ENCODE results near the gene TNFRSF8. TPM values are rescaled to one million over a fixed set of nuclear protein-coding genes. Genes with fewer than 3 reads are reported as not detected.

TNFRSF8 gene
- total RNA-seq, 2 experiments from 2014 or later, result 31.1 to 33.2 TPM

DNA sequence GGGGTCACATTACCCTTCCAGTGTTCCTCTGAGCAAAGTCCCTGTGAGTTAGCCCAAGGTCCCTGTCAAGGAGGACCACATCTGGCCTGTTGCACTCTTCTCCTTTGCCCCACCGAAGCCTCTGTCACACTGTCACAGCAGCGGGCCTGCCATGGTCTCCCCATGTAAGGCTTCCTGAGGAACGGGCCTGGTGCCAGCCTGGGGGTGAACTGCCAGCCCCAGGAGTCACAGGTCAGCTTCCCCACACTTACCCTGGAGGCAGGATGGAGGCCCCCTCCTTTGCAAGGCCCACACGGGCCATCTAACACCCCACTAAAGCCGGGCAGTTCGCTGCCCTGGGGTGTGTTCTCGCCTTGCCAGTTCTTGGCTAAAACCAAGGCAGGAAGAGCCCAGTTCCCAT lies 117.8 kb downstream of the TNFRSF8 start:
- POLR2A ChIA-PET, result interaction anchor here (0.6 kb wide), 1 partner anchor 78 kb away, joined by 3 read pairs; no protein-coding TSS in a partner anchor
- Mint-ChIP-seq H3K4me3 (no peak overlapping the region), H3K27ac (peak overlapping the region; percentile 50)

GRCh38 chr1:12181568-12181967 lies 118.5 kb downstream of the TNFRSF8 start:
- Mint-ChIP-seq H3K27me3 (no peaks in the 10 kb centered on the region), H3K4me1 (ENCODE audit: low read depth) (peaks cover 80% of the 10 kb centered on the region), H3K27ac (peak overlapping the region; percentile 50), H3K4me3 (no peak overlapping the region), H3K9me3 (no peaks in the 10 kb centered on the region), H3K36me3 (peaks cover 5% of the 10 kb centered on the region)
- ChIA-PET CTCF (interaction anchor here (13.5 kb wide), 1 partner anchor 57 kb away, joined by 168 read pairs; no protein-coding TSS in a partner anchor), POLR2A (interaction anchor here (1.6 kb wide), 1 partner anchor 273 kb away, joined by 4 read pairs; no protein-coding TSS in a partner anchor)
- no peak for DNase-seq
- intact Hi-C loops (cut with micrococcal nuclease), result no loop called here

More for the DNA sequence above, 117.8 kb downstream of the TNFRSF8 start:
- Mint-ChIP-seq H3K9me3 (no peaks in the 10 kb centered on the region), H3K4me1 (ENCODE audit: low read depth) (peaks cover 83% of the 10 kb centered on the region), H3K36me3 (peaks cover 5% of the 10 kb centered on the region), H3K27me3 (no peaks in the 10 kb centered on the region)
- intact Hi-C loops (cut with micrococcal nuclease), result no loop called here
- DNase-seq, result no peak
- CTCF ChIA-PET, result interaction anchor here (13.5 kb wide), 1 partner anchor 57 kb away, joined by 168 read pairs; no protein-coding TSS in a partner anchor

GRCh38 chr1:12182410-12182984 lies 119.4 kb downstream of the TNFRSF8 start:
- intact Hi-C loops (cut with micrococcal nuclease), result no loop called here
- H3K4me3 Mint-ChIP-seq, result no peak overlapping the region
- peak overlapping the region; percentile 60 for H3K27ac Mint-ChIP-seq
- ChIA-PET CTCF (interaction anchor here (0.8 to 13.5 kb wide), 4 partner anchors 14 to 58 kb away, joined by 3 to 168 read pairs (median 4); no protein-coding TSS in a partner anchor), POLR2A (interaction anchor here (0.9 to 1.6 kb wide), 5 partner anchors 9 to 274 kb away, joined by 3 to 4 read pairs (median 3); no protein-coding TSS in a partner anchor)
- H3K27me3 Mint-ChIP-seq, result no peaks in the 10 kb centered on the region
- H3K9me3 Mint-ChIP-seq, result no peaks in the 10 kb centered on the region
- no peak for DNase-seq
- H3K36me3 Mint-ChIP-seq, result peaks cover 6% of the 10 kb centered on the region
- peaks cover 78% of the 10 kb centered on the region for H3K4me1 Mint-ChIP-seq (ENCODE audit: low read depth)

- no peak for DNase-seq
- Mint-ChIP-seq H3K27ac (no peak overlapping the region), H3K4me1 (ENCODE audit: low read depth) (peaks cover 73% of the 10 kb centered on the region), H3K9me3 (no peaks in the 10 kb centered on the region), H3K27me3 (no peaks in the 10 kb centered on the region), H3K36me3 (peaks cover 7% of the 10 kb centered on the region), H3K4me3 (no peak overlapping the region)
- ChIA-PET POLR2A (interaction anchor here (0.9 to 1.6 kb wide), 6 partner anchors 10 to 275 kb away, joined by 3 to 4 read pairs (median 3); no protein-coding TSS in a partner anchor), CTCF (interaction anchor here (0.6 to 13.5 kb wide), 6 partner anchors 14 to 59 kb away, joined by 3 to 168 read pairs (median 3); no protein-coding TSS in a partner anchor)
- intact Hi-C loops (cut with micrococcal nuclease), result no loop called here
Observed at GRCh38 chr1:12183095-12183794, 120.1 kb downstream of the TNFRSF8 start.

GRCh38 chr1:12184008-12184681 lies 121.0 kb downstream of the TNFRSF8 start:
- no peaks in the 10 kb centered on the region for H3K27me3 Mint-ChIP-seq
- intact Hi-C loops (cut with micrococcal nuclease), result no loop called here
- no peak for DNase-seq
- H3K36me3 Mint-ChIP-seq, result peaks cover 9% of the 10 kb centered on the region
- H3K4me3 Mint-ChIP-seq, result no peak overlapping the region
- peaks cover 70% of the 10 kb centered on the region for H3K4me1 Mint-ChIP-seq (ENCODE audit: low read depth)
- H3K27ac Mint-ChIP-seq, result peak overlapping the region; percentile 38
- POLR2A ChIA-PET, result interaction anchor here (0.6 to 1.2 kb wide), 2 partner anchors 18 to 109 kb away, joined by 3 to 4 read pairs; no protein-coding TSS in a partner anchor
- CTCF ChIA-PET, result interaction anchor here (13.5 kb wide), 1 partner anchor 60 kb away, joined by 168 read pairs; no protein-coding TSS in a partner anchor
- no peaks in the 10 kb centered on the region for H3K9me3 Mint-ChIP-seq

DNA sequence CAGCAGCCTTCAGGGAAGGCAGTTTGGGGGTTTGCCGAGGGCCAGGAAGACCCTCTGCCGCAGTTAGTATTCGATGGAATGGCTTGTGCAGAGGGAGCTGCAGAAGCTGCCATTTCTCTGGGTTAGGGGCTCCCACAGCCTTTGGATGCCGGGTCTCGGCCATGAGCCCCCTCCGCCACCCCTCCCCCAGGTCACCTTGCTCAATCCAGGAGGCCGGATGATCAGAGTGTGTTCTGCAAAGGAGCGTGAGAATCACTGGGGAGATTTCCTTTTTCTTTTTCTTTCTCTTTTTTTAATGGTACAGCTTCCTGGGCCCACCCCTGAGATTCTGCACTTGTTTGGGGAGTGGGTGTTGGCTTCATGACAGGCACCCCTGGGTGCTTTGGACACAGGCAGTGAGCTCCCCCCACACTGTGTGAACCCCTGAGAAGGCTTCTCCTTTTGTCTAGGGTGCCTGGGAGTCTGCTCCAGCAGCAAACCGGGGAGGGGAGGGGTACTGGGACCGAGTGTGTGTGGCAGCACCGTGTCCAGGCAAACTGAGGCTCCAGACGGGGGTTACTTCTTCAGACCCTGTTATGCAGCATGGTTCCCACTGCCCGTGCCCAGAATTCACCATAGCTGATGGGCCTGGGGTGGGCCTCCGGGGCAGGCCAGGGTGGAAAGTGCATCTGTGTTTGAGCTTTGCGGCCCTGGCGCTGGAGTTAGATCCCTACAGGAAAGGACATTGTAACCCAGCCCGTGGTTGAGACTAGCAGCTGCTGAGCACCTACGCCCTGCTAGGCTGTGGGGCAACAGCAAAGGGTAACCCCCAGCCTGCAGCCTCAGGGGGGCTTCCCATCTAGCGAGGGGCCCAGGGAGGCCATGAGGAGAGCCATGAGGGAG lies 122.2 kb downstream of the TNFRSF8 start:
- DNase-seq, result no peak
- Mint-ChIP-seq H3K4me3 (no peak overlapping the region), H3K9me3 (no peaks in the 10 kb centered on the region), H3K27ac (peak overlapping the region; percentile 49), H3K4me1 (ENCODE audit: low read depth) (peaks cover 68% of the 10 kb centered on the region), H3K36me3 (peaks cover 15% of the 10 kb centered on the region), H3K27me3 (no peaks in the 10 kb centered on the region)
- CTCF ChIA-PET, result interaction anchor here (1.0 to 13.5 kb wide), 2 partner anchors 12 to 61 kb away, joined by 3 to 168 read pairs; no protein-coding TSS in a partner anchor
- intact Hi-C loops (cut with micrococcal nuclease), result no loop called here
- POLR2A ChIA-PET, result interaction anchor here (2.1 kb wide), 1 partner anchor 16 kb away, joined by 5 read pairs; no protein-coding TSS in a partner anchor

DNA sequence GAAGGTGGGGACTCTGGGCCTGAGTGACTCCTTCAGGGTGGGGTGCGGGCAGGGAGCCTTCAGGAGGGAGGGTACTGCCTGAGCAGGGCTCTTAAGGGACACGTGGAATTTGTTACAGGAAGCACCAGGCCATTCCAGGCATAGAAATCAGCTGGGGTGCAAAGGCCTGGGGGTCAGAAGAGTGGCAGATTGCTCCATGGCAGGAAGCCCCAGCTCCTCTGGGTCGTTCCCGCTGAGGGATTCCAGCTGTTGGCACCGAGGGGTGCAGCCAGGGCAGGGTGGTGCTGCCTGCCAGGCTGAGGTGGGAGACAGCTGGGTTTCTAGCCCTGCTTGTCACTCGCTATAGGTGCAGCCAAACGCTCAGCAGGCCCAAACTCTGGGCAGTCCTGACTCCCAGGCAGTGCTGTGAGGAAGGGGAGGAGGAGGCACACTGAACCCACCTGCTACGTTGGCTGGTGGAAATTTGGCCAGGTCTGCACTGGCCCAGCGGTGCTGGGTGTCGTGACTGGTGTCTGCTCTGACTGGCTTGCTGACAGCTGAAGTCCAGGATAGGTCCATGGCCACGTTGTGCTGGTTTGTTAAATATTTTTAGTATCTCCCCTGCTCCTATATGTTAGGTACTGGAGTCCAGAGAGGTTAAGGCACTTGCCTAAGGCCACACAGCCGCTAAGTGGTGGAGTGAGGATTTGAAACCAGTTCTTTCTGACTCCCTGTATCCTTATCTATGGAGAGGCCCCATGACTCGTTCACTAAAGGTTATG lies 123.0 kb downstream of the TNFRSF8 start:
- ChIA-PET CTCF (interaction anchor here (1.0 to 13.5 kb wide), 4 partner anchors 8 to 67 kb away, joined by 3 to 168 read pairs (median 4); no protein-coding TSS in a partner anchor), POLR2A (interaction anchor here (2.1 kb wide), 1 partner anchor 16 kb away, joined by 5 read pairs; no protein-coding TSS in a partner anchor)
- no peaks in the 10 kb centered on the region for H3K27me3 Mint-ChIP-seq
- no peak for DNase-seq
- peak overlapping the region; percentile 49 for H3K27ac Mint-ChIP-seq
- H3K36me3 Mint-ChIP-seq, result peaks cover 19% of the 10 kb centered on the region
- intact Hi-C loops (cut with micrococcal nuclease), result no loop called here
- peaks cover 63% of the 10 kb centered on the region for H3K4me1 Mint-ChIP-seq (ENCODE audit: low read depth)
- no peaks in the 10 kb centered on the region for H3K9me3 Mint-ChIP-seq
- H3K4me3 Mint-ChIP-seq, result no peak overlapping the region

DNA sequence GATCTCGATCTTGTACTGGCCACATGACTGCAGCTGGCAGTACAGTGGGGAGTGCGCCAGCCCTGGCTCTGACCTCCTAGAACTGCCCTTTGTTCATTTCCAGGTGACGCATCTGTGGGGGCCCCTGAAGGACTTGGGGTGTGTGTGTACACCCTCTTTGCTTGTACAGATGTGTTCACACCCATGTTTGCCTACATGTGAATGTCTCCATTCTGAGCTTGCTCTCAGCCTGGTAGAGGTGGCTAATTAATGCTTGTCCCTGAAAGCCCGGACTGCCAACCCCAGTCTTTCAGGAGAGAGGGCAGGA lies 123.5 kb downstream of the TNFRSF8 start:
- H3K4me3 Mint-ChIP-seq, result no peak overlapping the region
- ChIA-PET CTCF (interaction anchor here (1.0 to 13.5 kb wide), 4 partner anchors 8 to 67 kb away, joined by 3 to 168 read pairs (median 4); no protein-coding TSS in a partner anchor), POLR2A (interaction anchor here (2.1 kb wide), 1 partner anchor 15 kb away, joined by 5 read pairs; no protein-coding TSS in a partner anchor)
- H3K27ac Mint-ChIP-seq, result no peak overlapping the region
- no peaks in the 10 kb centered on the region for H3K9me3 Mint-ChIP-seq
- DNase-seq, result no peak
- H3K27me3 Mint-ChIP-seq, result no peaks in the 10 kb centered on the region
- H3K4me1 Mint-ChIP-seq (ENCODE audit: low read depth), result peaks cover 58% of the 10 kb centered on the region
- H3K36me3 Mint-ChIP-seq, result peaks cover 24% of the 10 kb centered on the region
- intact Hi-C loops (cut with micrococcal nuclease), result no loop called here

DNA sequence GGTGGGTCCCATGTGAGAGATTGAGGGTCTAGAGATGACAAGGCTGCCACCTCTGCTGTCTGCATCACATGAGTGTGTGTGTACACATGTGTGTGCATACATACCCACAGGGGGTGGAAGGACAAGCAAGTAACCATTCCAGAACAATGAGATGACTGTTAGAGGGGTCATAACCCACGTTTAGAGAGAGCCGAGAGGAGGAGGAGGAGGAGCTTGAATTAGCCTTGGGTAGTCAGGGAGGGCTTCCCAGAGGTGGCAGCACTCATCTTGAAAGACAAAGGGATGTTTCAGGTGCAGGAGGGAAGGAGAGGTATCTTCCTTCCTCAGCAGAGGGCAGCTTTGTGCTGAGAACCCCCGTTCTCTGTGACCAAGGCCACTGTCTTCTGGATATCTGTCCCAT lies 125.0 kb downstream of the TNFRSF8 start:
- DNase-seq, result no peak
- peaks cover 50% of the 10 kb centered on the region for H3K4me1 Mint-ChIP-seq (ENCODE audit: low read depth)
- intact Hi-C loops (cut with micrococcal nuclease), result no loop called here
- H3K27ac Mint-ChIP-seq, result peak overlapping the region; percentile 16
- POLR2A ChIA-PET, result interaction anchor here (0.5 kb wide), 1 partner anchor 284 kb away, joined by 3 read pairs; no protein-coding TSS in a partner anchor
- H3K36me3 Mint-ChIP-seq, result peaks cover 36% of the 10 kb centered on the region
- CTCF ChIA-PET, result interaction anchor here (13.5 kb wide), 1 partner anchor 64 kb away, joined by 168 read pairs; no protein-coding TSS in a partner anchor
- H3K9me3 Mint-ChIP-seq, result no peaks in the 10 kb centered on the region
- H3K27me3 Mint-ChIP-seq, result no peaks in the 10 kb centered on the region
- no peak overlapping the region for H3K4me3 Mint-ChIP-seq

- H3K36me3 Mint-ChIP-seq, result peaks cover 38% of the 10 kb centered on the region
- intact Hi-C loops (cut with micrococcal nuclease), result no loop called here
- H3K4me1 Mint-ChIP-seq (ENCODE audit: low read depth), result peaks cover 47% of the 10 kb centered on the region
- CTCF ChIA-PET, result interaction anchor here (0.6 to 13.5 kb wide), 2 partner anchors 65 to 216 kb away, joined by 3 to 168 read pairs; no protein-coding TSS in a partner anchor
- peak overlapping the region; percentile 16 for H3K27ac Mint-ChIP-seq
- no peak overlapping the region for H3K4me3 Mint-ChIP-seq
- H3K27me3 Mint-ChIP-seq, result no peaks in the 10 kb centered on the region
- DNase-seq, result no peak
- POLR2A ChIA-PET, result interaction anchor here (0.5 kb wide), 1 partner anchor 283 kb away, joined by 3 read pairs; no protein-coding TSS in a partner anchor
- H3K9me3 Mint-ChIP-seq, result no peaks in the 10 kb centered on the region
Observed at GRCh38 chr1:12188657-12189327, 125.7 kb downstream of the TNFRSF8 start.
